Breast epithelium (tissue), 3 donors: Measurements from ENCODE around the gene RSPO3.

ENCODE experiments used
- POLR2A ChIP-seq: fragments of 450-650 bp; IDR thresholded peaks from one replicate; pipeline ENCODE4 v1.6.1; 2016; ENCODE audit warnings: antibody characterized with exemption, mild to moderate bottlenecking, moderate library complexity
- POLR2AphosphoS5 ChIP-seq, 3 donors: sonication (generic); formaldehyde crosslinking; IDR thresholded peaks; one replicate each; pipeline ENCODE4 v1.6.1; 2017; ENCODE audit warnings: antibody characterized with exemption in 3 of 3
- TF ChIP-seq, protein P1 (sequence below), 3 donors: fragments of 450-650 bp; IDR thresholded peaks; one replicate each; pipeline ENCODE4 v1.5.1; 2016 to 2017; ENCODE audit warnings: antibody characterized with exemption in 3 of 3, mild to moderate bottlenecking in 3 of 3, moderate library complexity in 3 of 3

DNA sequence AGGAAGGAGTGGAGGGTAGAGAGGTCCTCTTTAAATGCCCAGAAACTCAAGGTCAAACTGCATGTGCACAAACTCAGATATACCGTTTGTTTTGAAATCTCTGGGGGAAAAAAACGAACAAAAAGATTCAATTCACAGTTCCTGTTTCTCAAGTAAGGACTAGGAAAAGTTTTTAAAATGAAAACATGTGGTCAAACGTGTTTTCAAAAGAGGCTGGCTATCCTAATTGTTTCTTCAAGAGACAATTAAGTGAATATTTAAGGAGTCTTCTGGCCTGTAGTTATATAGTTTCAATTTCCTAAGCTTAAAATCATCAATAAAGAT is 3.1 kb downstream of the RSPO3 start:
- TF ChIP-seq, protein P1, sequence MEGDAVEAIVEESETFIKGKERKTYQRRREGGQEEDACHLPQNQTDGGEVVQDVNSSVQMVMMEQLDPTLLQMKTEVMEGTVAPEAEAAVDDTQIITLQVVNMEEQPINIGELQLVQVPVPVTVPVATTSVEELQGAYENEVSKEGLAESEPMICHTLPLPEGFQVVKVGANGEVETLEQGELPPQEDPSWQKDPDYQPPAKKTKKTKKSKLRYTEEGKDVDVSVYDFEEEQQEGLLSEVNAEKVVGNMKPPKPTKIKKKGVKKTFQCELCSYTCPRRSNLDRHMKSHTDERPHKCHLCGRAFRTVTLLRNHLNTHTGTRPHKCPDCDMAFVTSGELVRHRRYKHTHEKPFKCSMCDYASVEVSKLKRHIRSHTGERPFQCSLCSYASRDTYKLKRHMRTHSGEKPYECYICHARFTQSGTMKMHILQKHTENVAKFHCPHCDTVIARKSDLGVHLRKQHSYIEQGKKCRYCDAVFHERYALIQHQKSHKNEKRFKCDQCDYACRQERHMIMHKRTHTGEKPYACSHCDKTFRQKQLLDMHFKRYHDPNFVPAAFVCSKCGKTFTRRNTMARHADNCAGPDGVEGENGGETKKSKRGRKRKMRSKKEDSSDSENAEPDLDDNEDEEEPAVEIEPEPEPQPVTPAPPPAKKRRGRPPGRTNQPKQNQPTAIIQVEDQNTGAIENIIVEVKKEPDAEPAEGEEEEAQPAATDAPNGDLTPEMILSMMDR (IDR thresholded peaks at IDR 0.05): no peak
- TF ChIP-seq POLR2AphosphoS5 (IDR thresholded peaks at IDR 0.05) (no peak), POLR2A (no peak)
